HG03571 (cell line): Measurements from ENCODE around the gene MS4A15.
"Not testable (repeated sequence)": the region's sequence is repeated elsewhere in the genome, so short reads cannot be mapped to it uniquely, and the experiment has no call there.

Experiments used
- ATAC-seq: cut with Tn5 transposase; IDR thresholded peaks from one replicate; pipeline ENCODE4 v1.9.1; 2021; ENCODE audit not compliant: unreplicated experiment

Gene MS4A15, protein sequence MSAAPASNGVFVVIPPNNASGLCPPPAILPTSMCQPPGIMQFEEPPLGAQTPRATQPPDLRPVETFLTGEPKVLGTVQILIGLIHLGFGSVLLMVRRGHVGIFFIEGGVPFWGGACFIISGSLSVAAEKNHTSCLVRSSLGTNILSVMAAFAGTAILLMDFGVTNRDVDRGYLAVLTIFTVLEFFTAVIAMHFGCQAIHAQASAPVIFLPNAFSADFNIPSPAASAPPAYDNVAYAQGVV

DNA sequence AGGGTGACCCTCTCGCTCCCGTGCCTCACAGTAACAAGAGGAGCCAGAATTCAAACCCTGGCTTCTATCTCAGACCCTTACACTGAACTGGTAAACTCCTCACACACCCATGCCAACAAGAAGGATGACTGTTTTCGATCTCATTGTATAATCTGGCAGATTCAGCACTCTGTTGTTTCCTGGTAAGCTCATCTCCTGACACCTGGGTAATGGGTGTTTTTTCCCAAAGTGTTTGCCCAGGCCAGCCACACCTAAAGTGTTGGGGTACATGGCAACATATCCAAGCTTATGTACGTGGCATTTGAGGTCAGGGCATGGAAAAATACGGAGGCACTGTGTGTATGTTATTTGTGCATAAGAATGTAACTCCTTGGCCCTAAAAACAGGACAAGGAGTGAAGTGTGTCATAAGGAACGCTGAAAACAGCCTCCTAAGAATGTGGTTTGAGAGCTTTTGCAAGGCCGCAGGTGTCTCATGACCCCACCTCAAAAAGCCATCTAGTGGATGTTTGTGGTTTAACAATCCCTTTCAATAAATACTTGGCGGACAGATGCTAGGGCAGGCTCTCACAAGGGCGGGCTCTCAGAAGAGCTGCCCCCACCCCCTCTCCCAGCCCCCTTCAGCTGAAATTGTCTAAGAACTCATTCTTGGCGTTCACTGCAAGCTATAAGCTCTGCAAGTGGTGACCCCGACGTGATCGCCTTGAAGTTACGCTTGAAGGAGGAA lies at the start of gene MS4A15:
Gene MS4A15, plus strand, starts transcription at position 561 of the 726 bp plus-strand sequence. CDS start 6,867 bp downstream, outside the sequence.
- ATAC-seq: no peak

DNA sequence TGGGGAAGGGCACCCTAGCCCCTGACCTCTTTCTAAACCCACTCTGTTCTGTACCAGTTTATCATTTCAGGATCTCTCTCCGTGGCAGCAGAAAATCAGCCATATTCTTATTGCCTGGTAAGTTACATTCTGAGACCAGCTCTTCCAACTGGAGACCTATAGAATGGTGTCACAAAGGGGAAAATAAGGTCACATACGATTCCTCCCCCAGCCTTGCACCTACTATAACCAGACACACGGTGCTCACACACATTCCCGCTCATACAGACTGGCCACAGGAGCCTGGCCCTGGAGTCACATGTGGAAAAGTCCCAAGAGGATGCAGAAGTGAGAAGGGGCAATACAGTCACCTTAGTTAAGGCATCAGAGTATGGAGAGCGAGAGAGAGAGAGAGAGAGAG lies 49.7 kb upstream of the MS4A15 start:
- no peak for ATAC-seq

DNA sequence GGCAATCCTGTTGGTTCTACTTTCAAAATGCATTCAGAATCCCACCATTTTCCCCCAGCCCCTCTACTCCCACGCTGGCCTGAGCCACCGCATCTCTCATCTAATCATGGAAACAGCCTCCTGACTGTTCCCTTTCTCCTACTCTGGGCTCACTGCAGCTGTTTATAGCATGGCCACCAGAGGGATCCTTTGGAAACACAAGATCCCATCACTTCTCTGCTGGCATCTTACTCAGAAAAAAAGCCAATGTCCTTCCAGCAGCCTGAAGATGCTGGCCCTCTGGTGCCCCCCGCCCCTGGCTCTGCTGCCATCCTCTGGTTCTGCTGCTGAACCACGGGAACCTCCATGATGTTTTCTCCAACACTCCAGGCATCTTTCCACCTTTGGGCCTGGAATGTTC lies 46.2 kb upstream of the MS4A15 start:
- ATAC-seq: no peak

DNA sequence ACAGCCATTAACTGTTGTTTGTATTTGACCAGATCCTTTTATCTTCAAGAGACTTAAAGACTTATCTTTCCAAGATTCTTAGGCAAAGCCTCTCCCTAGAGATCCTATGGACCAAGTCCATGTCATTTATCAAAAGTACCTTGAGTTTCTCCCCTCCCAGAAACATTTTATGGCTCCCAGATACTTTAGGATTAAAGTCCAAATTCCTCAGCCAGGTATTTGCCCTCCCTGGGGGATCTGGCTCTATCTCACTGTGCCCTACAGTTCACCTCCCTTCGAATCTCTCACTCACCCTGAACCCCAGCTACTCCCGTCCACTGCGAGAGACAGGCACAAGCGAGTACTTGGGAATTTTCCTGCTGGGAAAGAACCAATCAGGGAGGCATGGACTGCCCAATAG lies 45.4 kb upstream of the MS4A15 start:
- no peak for ATAC-seq

DNA sequence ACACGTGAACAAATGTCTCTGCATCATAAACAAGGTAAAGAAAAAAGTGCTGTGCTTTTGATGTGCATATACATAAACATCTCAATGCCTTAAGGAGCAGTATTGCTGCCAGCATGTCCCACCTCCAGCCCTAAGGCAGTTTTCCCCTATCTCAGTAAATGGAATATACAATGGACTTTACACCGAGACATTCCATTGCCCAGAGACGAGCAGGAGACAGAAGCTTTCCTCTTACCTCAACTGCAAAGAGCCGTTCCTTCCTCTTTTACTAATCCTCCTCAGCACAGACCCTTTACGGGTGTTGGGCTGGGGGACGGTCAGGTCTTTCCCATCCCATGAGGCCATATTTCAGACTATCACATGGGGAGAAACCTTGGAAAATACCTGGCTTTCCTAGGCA lies 43.2 kb upstream of the MS4A15 start:
- not testable (repeated sequence) for ATAC-seq

DNA sequence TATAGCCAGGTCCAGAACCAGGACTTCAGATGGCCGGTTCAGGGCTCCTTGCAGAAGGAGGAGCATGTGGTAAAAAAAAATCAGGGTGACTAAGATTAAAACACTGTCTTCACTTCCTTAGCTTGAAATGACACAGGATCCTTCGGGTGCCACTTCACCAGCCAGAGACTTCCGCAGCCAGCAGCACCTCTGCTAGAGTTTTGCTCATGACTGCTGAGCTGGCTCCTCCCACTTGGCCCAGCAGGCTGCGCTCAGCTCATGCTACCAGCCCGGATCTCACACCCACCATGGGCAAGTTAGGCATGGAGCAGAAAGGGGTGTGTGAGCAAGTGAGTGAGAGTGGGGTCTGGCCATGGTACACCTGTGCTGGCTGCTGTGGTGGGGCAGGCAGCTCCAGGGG lies 38.7 kb upstream of the MS4A15 start:
- ATAC-seq: no peak

DNA sequence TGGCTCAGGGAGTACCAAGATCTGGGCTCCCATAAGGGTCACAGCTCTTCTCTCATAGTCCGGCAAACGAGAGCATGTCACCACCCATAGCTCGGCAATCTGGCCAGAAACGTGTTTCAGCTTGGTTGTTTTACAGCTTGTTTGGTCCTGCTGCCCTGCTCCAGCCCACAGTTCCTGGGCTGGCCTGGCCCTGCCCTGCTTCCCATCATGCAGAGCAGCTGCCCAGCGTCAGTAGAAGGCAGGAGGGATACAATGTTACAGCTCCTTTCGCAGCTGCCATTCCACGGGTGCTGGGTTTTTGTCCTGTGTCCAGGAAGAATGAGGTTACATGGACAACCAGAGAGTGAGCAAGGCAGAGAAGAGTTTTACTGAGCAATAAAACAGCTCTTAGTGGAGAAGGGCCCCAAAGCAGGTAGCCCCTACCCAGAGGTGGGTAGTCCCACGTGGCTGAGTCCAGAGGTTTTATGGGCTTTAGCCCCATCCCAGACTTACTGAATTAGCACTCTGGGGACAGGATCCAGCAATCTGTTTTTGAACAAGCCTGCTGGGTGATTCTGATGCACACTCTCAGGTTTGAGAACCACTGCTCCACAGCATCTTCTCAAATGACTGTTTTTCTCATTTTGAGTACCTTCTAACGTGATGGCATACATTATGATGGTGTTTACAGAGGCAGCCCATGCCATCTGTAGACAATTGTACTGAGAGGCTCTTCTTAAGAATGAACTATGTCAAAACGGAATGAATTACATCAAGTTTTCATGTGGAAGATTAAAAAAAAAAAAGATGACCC lies 37.9 kb upstream of the MS4A15 start:
- ATAC-seq: no peak

DNA sequence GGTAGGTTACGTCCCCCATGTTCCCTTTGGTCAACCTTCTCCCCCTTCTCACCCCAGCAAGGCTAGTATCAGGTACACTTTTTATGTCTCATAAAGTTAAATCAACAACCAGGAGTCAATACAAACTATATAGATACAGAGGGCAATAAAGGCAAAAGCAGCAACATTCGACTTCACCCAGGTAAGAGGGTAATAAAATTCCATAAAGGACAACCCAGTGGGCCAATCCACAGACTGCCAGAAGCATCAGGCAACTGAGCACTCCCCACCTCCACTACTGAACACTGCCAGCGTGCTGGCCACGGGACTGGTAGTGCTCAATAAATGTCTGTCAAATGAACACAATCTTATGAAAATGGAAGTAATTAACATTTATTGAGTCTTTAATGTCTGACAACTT lies 37.3 kb upstream of the MS4A15 start:
- no peak for ATAC-seq

DNA sequence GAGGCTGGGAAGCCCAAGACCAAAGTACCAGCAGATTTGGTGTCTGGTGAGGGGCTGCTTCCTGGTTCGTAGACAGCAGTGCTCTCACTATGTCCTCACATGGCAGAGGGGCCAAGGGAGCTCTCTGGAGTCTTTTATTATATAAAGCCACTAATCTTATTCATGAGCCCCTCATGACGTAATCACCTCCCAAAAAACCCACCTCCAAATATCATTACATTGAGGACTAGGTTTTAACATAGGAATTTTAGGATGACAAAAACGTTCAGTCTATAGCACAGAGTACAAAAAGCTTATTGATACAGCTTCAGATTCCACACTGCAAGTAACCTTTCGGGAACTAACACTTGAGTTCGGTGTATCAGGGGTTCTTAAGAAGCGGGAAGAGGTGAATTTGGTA lies 36.2 kb upstream of the MS4A15 start:
- no peak for ATAC-seq

DNA sequence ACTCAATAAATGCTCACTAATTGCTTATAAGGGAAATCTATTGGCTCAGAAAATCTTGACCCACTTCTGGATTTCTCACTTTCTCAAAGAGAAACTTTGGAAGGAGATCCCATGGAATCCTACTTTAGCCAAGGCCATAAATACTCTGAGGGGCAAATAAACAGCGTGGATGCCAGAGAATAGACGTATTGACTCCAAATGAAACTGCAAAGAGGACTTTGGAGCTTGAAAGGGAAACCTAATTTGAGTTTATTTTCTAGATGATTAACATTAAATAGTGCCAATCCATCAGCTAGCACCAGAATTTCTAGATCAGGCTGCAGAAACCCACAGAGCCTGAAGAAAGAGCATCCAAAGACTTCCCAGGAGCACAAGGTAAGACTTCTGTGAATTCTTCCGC lies 32.2 kb upstream of the MS4A15 start, which contains the start of gene MS4A18:
Gene MS4A18, plus strand, starts transcription at position 301 of the 400 bp plus-strand sequence.
- ATAC-seq: no peak

DNA sequence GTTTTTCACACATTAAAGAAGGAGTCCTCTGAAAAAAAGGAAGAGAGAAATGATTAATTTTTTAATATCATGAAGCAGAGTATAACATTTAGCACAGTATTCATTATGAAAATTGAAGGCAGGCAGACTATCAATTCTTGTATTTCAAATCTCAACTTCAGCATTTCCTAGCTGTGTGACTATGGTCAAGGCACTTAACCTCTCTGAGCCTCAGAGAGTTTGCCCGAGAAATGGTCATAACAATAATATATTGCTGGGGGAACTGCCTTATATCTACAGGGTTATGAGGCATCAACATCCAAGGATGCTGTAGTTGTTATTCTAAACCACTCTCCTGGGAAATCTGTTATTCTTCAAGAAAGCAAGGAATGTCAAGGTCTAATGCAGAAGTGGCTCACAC lies 31.1 kb upstream of the MS4A15 start:
- ATAC-seq: no peak

DNA sequence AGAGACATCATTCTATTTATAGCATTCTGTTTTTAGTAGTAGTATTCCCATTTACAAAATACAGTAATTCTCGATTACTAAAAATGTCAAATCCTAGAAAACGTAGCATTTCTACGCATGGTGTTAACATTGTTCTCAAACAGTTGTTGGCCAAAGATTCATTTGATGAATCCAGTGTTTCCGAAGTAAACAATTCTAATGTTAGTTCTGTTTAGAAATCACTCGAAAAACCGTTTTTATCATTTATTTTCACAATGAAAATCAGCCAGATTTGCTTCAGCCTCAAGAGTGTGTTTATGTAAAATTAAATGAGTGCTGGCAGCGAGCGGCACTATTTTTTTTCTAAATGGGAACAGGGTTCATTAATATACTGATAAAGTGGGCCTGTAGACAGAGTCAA lies 25.1 kb upstream of the MS4A15 start:
- no peak for ATAC-seq

DNA sequence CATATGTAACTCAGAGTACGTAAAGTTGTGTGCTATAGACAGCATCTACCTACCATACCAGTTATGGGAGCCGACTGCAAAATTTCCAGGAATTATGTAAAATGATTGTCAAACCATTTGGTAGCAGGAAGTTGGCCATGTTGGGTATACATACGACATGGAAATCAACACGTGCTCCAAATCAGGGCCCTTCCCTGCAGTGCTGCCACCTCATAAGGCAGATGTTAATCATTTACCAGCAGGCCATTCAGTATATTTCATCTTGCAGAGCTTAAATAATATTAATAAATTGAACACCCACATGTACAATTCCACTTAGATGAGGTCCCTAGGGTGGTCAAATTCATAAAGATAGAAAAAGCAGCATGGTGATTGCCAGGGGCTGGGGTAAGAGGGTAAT lies 22.4 kb upstream of the MS4A15 start:
- no peak for ATAC-seq

DNA sequence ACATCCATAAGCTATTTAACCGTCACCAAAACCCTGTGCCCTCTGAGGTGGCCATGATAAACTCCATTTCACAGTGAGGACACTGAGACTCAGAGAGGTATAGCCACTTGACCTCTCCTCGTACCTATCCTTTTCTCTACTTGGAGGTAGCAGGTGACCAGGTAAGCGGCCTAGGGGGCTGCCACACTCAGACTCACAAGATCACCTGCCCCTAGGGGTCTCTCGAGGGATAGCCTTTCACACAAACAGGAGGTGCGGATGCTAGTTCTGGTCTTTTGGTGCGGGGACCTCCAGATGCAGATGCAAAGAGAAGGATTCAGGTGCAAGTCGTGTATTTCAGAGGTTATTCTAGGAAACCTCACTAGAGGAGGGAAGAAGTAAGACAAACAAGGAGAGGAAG lies 17.6 kb upstream of the MS4A15 start:
- ATAC-seq: no peak

DNA sequence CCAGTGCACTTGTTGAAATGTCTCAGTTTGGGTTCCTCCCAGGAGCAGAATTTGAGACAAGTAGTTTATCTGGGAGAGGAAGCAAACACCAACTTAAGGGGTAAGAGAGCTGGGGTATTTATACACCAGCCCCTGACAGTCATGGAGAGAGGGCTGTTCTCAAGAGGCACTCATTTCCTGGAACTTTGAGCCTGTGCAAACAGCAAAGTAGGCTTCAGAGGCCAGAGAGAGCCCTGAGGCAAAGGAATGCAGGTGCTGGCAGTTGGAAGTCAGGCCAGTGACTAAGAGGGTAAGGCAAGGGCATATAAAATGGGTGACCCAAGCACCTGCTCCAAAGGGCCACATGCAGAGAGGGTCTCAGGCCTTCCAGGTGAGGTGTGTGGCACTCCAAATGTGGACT lies 16.1 kb upstream of the MS4A15 start:
- no peak for ATAC-seq

DNA sequence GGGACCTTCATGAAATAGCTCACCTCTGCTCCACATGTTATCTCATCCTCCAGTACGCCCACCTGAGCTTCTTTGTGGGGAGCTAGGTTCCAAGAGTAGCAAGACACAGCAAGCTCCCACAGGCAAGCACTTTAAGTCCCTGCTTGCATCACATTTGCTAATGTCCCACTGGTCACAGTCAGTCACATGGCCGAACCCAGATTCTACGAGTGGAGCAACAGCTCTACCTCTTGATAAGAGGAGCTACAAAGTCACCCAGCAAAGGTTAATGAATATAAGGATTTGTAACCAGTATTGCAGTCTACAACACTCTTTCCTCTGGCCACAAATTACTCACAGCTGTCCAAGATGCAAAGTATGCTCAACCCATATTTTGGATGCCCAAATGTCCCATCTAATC lies 15.2 kb upstream of the MS4A15 start:
- ATAC-seq: no peak

DNA sequence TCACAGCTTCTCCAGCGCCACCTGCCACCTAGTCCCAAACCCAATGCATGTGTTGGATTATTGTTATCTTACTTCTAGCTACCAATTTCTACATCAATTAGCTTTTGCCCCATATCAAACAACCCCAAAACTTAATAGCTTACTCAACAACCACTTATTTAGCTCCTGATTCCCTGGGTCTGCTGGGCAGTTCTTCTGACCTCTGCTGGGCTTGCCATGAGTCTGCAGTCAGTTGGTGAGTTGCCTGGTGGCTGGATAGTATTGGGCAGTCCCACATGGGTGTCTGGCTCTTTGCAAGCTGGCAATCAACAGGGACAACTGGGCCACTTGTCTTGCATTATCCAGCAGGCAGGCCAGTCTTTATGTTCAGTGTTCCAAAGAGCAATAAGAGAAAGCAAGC lies 13.6 kb upstream of the MS4A15 start:
- ATAC-seq: no peak

DNA sequence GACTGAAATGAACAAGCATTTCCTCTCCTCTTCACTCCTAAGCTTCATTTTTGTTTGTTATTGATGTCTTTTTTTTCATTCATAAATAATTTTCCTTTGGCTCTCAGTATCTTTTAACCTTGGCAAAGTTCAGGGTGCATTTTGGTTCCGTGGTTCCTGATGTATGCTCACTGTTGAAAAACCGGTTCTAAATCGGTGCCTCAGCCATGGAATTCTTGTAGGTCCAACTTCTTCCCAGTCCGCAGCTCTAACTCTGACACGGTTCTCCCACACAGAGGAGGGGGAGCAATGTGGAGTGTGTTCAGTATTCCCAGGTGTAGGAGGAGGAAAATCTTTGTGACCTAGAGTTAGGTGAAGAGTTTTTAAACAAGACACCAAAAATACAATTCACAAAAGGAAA lies 12.6 kb upstream of the MS4A15 start:
- no peak for ATAC-seq

DNA sequence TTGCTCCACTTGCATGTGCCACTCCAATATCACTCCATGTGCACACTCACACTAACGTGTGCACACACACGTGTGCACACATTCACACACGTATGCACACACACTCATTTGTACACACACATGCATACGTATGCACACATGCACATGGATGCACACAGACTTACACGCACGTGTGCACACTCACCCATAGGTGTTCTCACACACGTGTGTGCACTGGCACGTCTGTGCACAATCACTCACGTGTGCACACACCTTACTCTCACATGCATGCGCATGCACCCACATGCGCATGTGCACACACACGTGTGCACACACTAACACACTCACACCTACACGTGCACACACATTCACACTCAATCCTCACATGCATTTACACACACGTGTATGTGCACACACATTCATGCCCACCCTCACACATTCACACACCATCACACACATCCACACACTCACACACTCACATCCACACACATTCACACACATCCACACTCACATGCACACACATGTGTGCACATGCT lies 9.3 kb upstream of the MS4A15 start:
- ATAC-seq: no peak

DNA sequence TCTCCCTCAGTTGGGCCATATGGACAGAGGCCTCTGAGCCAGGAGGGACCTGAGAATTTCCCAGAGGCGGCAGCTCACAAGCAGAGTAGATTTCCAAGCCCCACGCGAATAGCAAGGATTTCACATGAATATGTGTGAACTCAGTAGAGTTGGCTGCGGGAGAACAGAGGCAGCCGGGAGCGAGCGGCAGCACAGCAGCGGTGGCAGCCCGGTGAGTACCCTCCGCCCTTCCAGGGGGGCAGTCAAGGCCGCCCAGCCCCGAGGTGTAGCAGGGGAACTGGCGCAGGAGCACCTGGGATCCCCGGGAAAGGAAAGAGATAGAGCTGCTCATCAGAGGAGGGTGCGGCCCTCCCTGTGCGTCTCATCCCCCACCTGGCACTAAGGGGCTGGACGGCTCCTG lies 8.4 kb upstream of the MS4A15 start:
- ATAC-seq: no peak

DNA sequence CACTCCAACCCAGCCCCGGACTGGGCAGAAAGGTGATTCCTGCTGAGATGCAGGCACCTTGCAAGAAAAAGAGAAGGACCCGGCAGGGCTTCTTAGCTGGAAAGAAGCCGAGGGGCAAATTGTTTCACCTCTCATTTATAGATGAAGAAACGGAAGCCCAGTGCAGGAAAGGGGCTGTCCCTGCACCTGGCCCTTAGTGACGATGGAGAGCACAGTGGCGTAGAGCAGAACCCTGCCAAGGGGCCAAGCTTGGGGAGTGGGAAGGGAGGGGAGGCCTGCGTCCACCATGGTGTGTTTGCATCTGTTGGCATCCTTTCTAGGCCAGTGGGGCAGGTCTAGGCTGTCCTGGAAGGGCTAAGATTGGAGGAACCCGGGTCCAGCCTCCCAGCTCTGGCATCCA lies 7.8 kb upstream of the MS4A15 start:
- no peak for ATAC-seq

DNA sequence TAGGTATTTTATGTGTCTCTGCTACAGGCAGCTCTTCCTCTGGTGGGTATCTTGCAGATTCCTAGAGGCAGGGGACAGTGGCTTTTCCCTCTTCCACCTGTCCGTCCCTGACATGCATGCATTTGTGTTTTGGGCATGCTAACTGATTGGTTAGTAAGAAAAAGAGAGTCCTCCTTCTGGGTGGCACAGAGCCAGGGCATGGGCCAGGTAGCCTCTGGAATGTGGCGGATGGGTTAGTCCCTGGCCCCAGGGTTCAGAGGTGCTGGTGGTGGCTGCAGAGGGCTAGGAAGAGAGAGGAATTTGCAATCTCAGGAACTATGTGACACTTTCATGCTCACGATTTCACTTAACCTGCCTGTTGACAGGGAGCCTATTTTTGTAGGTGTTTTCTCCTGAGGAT lies 5.8 kb upstream of the MS4A15 start:
- ATAC-seq: no peak
